Vein endothelial cell (primary cell): ENCODE measurements around the gene TNFRSF4. TPM values are rescaled to one million over a fixed set of nuclear protein-coding genes. Genes with fewer than 3 reads are reported as not detected.

Experiments
- small RNA-seq: library from RNA; depleted of rRNA; stranded (forward); fragments of <200 nt; gene quantifications from one replicate; pipeline ENCODE3, GENCODE V24; 2012
- total RNA-seq: library from RNA; depleted of rRNA; stranded (reverse); fragments of >200 nt; gene quantifications from 2 replicates; pipeline ENCODE4 v1.2.3, GENCODE V29; 2012

The TNFRSF4 gene
- total RNA-seq = 2.0 and 3.6 TPM in 2 replicates

GRCh38 chr1:1213345-1214265 is at the start of gene TNFRSF4:
TSS of gene TNFRSF4 (minus strand) at chr1:1214153. CDS start at chr1:1214127, 26 bp downstream.

GRCh38 chr1:1246577-1247340 is 32.8 kb upstream of the TNFRSF4 start, which contains the start of gene C1QTNF12:
TSS of gene C1QTNF12 (minus strand) at chr1:1246722. CDS start at chr1:1246690, 32 bp downstream.

GRCh38 chr1:1232208-1232795 is 18.3 kb upstream of the TNFRSF4 start, which contains the start of gene B3GALT6:
TSS of gene B3GALT6 (plus strand) at chr1:1232237. CDS start at chr1:1232279, 42 bp downstream.

GRCh38 chr1:1231400-1232207 is 17.7 kb upstream of the TNFRSF4 start, which contains the start of gene SDF4:
TSS of gene SDF4 (minus strand) at chr1:1232001. CDS start at chr1:1228772, 3,229 bp downstream.

GRCh38 chr1:1206376-1206965 is 7.5 kb downstream of the TNFRSF4 start, which contains the start of gene TNFRSF18:
TSS of gene TNFRSF18 (minus strand) at chr1:1206592. CDS start at chr1:1206571, 21 bp downstream.

GRCh38 chr1:1173793-1174415 is 40.0 kb downstream of the TNFRSF4 start, which contains the start of gene TTLL10:
TSS of gene TTLL10 (plus strand) at chr1:1173880. CDS start at chr1:1179216, 5,336 bp downstream.

Small RNAs within 50 kb of the gene (small RNA-seq; reads per million reads assigned to genes)
- 4.5 reads per million, percentile 92 among the genes with 10 or more reads in this experiment for gene MIR200A
- gene MIR200B = 1.5 reads per million, percentile 71 among the genes with 10 or more reads in this experiment
- gene MIR429 = 0.40 reads per million, percentile 21 among the genes with 10 or more reads in this experiment

Other genes starting within 250 kb of the TNFRSF4 start
- 0.65 and 1.1 TPM in 2 replicates for gene PLEKHN1, start 247.7 kb downstream of the TNFRSF4 start, total RNA-seq
- 0.33 TPM in 1 of 2 replicates, not detected in the other for gene PERM1, start 232.1 kb downstream of the TNFRSF4 start, total RNA-seq
- 20.6 and 41.2 TPM in 2 replicates for gene HES4, start 214.1 kb downstream of the TNFRSF4 start, total RNA-seq
- 64.7 and 72.8 TPM in 2 replicates for gene ISG15, start 200.7 kb downstream of the TNFRSF4 start, total RNA-seq
- gene AGRN, start 194.0 kb downstream of the TNFRSF4 start, total RNA-seq = 117 and 208 TPM in 2 replicates
- gene RNF223, start 139.8 kb downstream of the TNFRSF4 start, total RNA-seq = not detected in 2 replicates
- 12.1 and 12.4 TPM in 2 replicates for gene C1orf159, start 98.1 kb downstream of the TNFRSF4 start, total RNA-seq
- not detected in 2 replicates for gene TTLL10, start 40.3 kb downstream of the TNFRSF4 start, total RNA-seq
- not detected in 2 replicates for gene TNFRSF18, start 7.6 kb downstream of the TNFRSF4 start, total RNA-seq
- 115 and 138 TPM in 2 replicates for gene SDF4, start 17.8 kb upstream of the TNFRSF4 start, total RNA-seq
- gene B3GALT6, start 18.1 kb upstream of the TNFRSF4 start, total RNA-seq = 27.9 and 34.9 TPM in 2 replicates
- 0.33 and 0.76 TPM in 2 replicates for gene C1QTNF12, start 32.6 kb upstream of the TNFRSF4 start, total RNA-seq
- 48.2 and 53.6 TPM in 2 replicates for gene UBE2J2, start 59.7 kb upstream of the TNFRSF4 start, total RNA-seq
- 0.33 and 0.67 TPM in 2 replicates for gene SCNN1D, start 66.3 kb upstream of the TNFRSF4 start, total RNA-seq
- 22.4 and 29.7 TPM in 2 replicates for gene ACAP3, start 93.8 kb upstream of the TNFRSF4 start, total RNA-seq
- gene PUSL1, start 94.4 kb upstream of the TNFRSF4 start, total RNA-seq = 26.6 and 32.3 TPM in 2 replicates
- 79.4 and 105 TPM in 2 replicates for gene INTS11, start 110.5 kb upstream of the TNFRSF4 start, total RNA-seq
- gene CPTP, start 110.6 kb upstream of the TNFRSF4 start, total RNA-seq = 30.7 and 31.7 TPM in 2 replicates
- gene TAS1R3, start 117.1 kb upstream of the TNFRSF4 start, total RNA-seq = 0.38 and 0.65 TPM in 2 replicates
- 40.6 and 55.2 TPM in 2 replicates for gene DVL1, start 135.3 kb upstream of the TNFRSF4 start, total RNA-seq
- gene MXRA8, start 144.4 kb upstream of the TNFRSF4 start, total RNA-seq = 1.6 TPM in 2 replicates
- 104 and 123 TPM in 2 replicates for gene AURKAIP1, start 161.1 kb upstream of the TNFRSF4 start, total RNA-seq
- 135 and 138 TPM in 2 replicates for gene CCNL2, start 185.2 kb upstream of the TNFRSF4 start, total RNA-seq
- gene MRPL20, start 193.1 kb upstream of the TNFRSF4 start, total RNA-seq = 88.0 and 89.5 TPM in 2 replicates
- under 0.01 TPM in 1 of 2 replicates, not detected in the other for gene ANKRD65, start 207.1 kb upstream of the TNFRSF4 start, total RNA-seq
- 5.0 and 5.2 TPM in 2 replicates for gene VWA1, start 221.5 kb upstream of the TNFRSF4 start, total RNA-seq
- gene ATAD3C, start 235.5 kb upstream of the TNFRSF4 start, total RNA-seq = not detected in 2 replicates